ENCODE measurements around the gene NOL7. TPM values are rescaled to one million over a fixed set of nuclear protein-coding genes. Genes with fewer than 3 reads are reported as not detected.

Gene NOL7
- total and polyA plus RNA-seq, 2 of the 13 experiments (the other 11 are each of a cell fraction or from before 2014, with no cell fraction given), result 37.8 to 186 TPM

- Histone ChIP-seq H2AFZ (ENCODE audit: low read length) (no peak overlapping the region), H3K4me2 (ENCODE audit: low read depth, low read length) (no peak overlapping the region), H4K20me1 (ENCODE audit: insufficient read depth, low read length) (peaks cover 15% of the 10 kb centered on the region), H3K27me3 (ENCODE audit: control insufficient read depth in 1 of 2, insufficient read depth in 2 of 2, low read length in 2 of 2) (no peaks in the 10 kb centered on the region), H3K4me1 (ENCODE audit: insufficient read depth, low read length) (peaks cover 65% of the 10 kb centered on the region), H3K27ac (ENCODE audit: extremely low read length, insufficient read depth, low read length) (no peak overlapping the region), H3K4me3 (replicated peaks in 1 of 3; ENCODE audit: insufficient read depth in 1 of 3, low read depth in 2 of 3, low read length in 3 of 3) (no peak overlapping the region), H3K36me3 (replicated peaks in 1 of 2; ENCODE audit: control insufficient read depth in 1 of 2, insufficient read depth in 2 of 2, low read length in 2 of 2) (no peaks in the 10 kb centered on the region), H3K9ac (ENCODE audit: insufficient read depth, low read depth, low read length) (no peak overlapping the region), H3K9me3 (ENCODE audit: low read length) (no peaks in the 10 kb centered on the region), H3K79me2 (ENCODE audit: insufficient read depth, low read length) (peaks cover 97% of the 10 kb centered on the region)
- ATAC-seq (no peak), FAIRE-seq (no peak), DNase-seq (ENCODE audit: low spot score) (no peak)
- in situ Hi-C loops (cut with HindIII; ENCODE audit: extremely low pct_ligation_motif_present, low pct_unique_long_range_greater_than_20kb) (no loop called here), intact Hi-C loops (cut with micrococcal nuclease; ENCODE audit: unreplicated experiment) (no loop called here)
- no peak for TF ChIP-seq JARID2 (CRISPR knock-in tag; IDR thresholded peaks at IDR 0.05; ENCODE audit: insufficient replicate concordance)
- peak; percentile 91 for TF ChIP-seq NFE2L2 (IDR thresholded peaks at IDR 0.05; ENCODE audit: low read length)
- TF ChIP-seq ZMYM2 (CRISPR knock-in tag; IDR thresholded peaks at IDR 0.05), result no peak
- TF ChIP-seq CREB1 (IDR thresholded peaks at IDR 0.05), result no peak
- no peak for TF ChIP-seq CREB1 (CRISPR knock-in tag; IDR thresholded peaks at IDR 0.05)
- TF ChIP-seq ZHX2 (IDR thresholded peaks at IDR 0.05; ENCODE audit: low read depth), result no peak
- no peak for TF ChIP-seq ZHX2 (CRISPR knock-in tag; IDR thresholded peaks at IDR 0.05; ENCODE audit: borderline replicate concordance)
- peak; percentile 95 for TF ChIP-seq MAFF (IDR thresholded peaks at IDR 0.05; ENCODE audit: low read depth, low read length)
- no peak for TF ChIP-seq HNRNPUL1 (IDR thresholded peaks at IDR 0.05; ENCODE audit: low read depth, low read length)
- TF ChIP-seq MAFK (conservative IDR thresholded peaks at IDR 0.05 in 1 of 2, IDR thresholded peaks at IDR 0.05 in 1 of 2; ENCODE audit: low read length in 2 of 2), result peak; percentile 96 to 97
- TF ChIP-seq ZNF446 (CRISPR knock-in tag; IDR thresholded peaks at IDR 0.05), result no peak
- BruUV-seq (replicated peaks), result no TSS peak
- 86% methylated on average over 2 of the region's 2 CpGs for WGBS (ENCODE audit: low lambda C conversion rate)
- POLR2A ChIA-PET, result interaction anchor here (1.0 kb wide), 1 partner anchor 94 kb away, joined by 3 read pairs; the partner anchor contains the start of gene SIRT5
- CTCF ChIA-PET (ENCODE audit: low intra/inter-chr PET ratio, low total read pairs), result no interaction called here
Measured at GRCh38 chr6:13668291-13668928, 53.3 kb downstream of the NOL7 start.
